Activated B cell treated with CpG ODN at 0.5 μM for 24 hours (primary cell): ENCODE results near the gene TGFBRAP1. TPM values are rescaled to one million over a fixed set of nuclear protein-coding genes. Genes with fewer than 3 reads are reported as not detected.

Source experiments
- ATAC-seq: fragments of 200-7000 bp; cut with Tn5 transposase; one replicate; pipeline ENCODE4 v1.10.0; 2021; ENCODE audit warnings: low read depth, mild to moderate bottlenecking, moderate library complexity
- CTCF ChIA-PET: fragments of 350-600 bp; sonication (Branson Sonifier 250); formaldehyde crosslinking; loops from one replicate; lab custom pipeline; 2021; ENCODE audit warnings: antibody characterized with exemption; lab: Charles Lee
- POLR2A ChIA-PET: fragments of 350-600 bp; sonication (Branson Sonifier 250); formaldehyde crosslinking; loops from one replicate; lab custom pipeline; 2021; ENCODE audit warnings: antibody characterized with exemption; lab: Charles Lee
- DNase-seq: peaks from one replicate; pipeline ENCODE4 v3.0.0; 2022
- H3K27ac Mint-ChIP-seq: one replicate; pipeline ENCODE4 v1.8.0; 2020; ENCODE audit warnings: mixed read lengths
- H3K27me3 Mint-ChIP-seq: one replicate; pipeline ENCODE4 v1.8.0; 2021; ENCODE audit warnings: mixed read lengths
- H3K36me3 Mint-ChIP-seq: one replicate; pipeline ENCODE4 v1.8.0; 2021; ENCODE audit warnings: low read depth, mixed read lengths
- H3K4me1 Mint-ChIP-seq: one replicate; pipeline ENCODE4 v1.8.0; 2021; ENCODE audit warnings: mixed read lengths
- H3K4me3 Mint-ChIP-seq: one replicate; pipeline ENCODE4 v1.8.0; 2020; ENCODE audit warnings: mild to moderate bottlenecking, mixed read lengths
- H3K9me3 Mint-ChIP-seq: one replicate; pipeline ENCODE4 v1.8.0; 2020; ENCODE audit warnings: mixed read lengths
- intact Hi-C: fragments of 100-400 bp; cut with micrococcal nuclease; formaldehyde crosslinking; loops from one replicate; pipeline ENCODE4 v1.15.1; 2024
- total RNA-seq: library from RNA; stranded (reverse); gene quantifications from 2 replicates; pipeline ENCODE4 v1.2.3, GENCODE V29; 2022
- TF ChIP-seq, protein P1 (sequence below): fragments of 200-600 bp; IDR thresholded peaks from one replicate; pipeline ENCODE4 v1.8.0; 2022; ENCODE audit warnings: antibody characterized with exemption, mild to moderate bottlenecking

Gene TGFBRAP1
- total RNA-seq, 1 donor from 2014 or later, result 25.2 TPM

DNA sequence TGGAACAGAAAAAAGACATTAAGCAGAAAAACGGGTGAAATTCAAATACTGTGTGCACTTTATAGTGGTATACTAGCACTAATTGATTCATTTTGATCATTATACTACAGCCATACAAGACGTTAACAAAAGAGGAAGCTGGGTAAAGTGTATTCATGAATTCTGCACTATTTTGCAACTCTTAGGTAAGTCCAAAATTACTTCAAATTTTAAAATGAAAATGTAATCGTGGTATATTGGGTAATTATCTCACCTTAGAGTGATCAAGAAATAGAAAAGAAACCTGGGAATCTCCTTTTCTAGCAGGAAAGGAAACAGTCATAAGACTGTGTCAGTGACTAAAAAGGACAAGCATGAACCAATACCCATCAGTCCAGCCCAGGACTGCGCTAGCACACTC is 5.4 kb downstream of the TGFBRAP1 start:
- Mint-ChIP-seq H3K4me3 (no peak overlapping the region), H3K4me1 (peaks cover 46% of the 10 kb centered on the region), H3K36me3 (peaks cover 8% of the 10 kb centered on the region), H3K27ac (no peak overlapping the region), H3K9me3 (no peaks in the 10 kb centered on the region), H3K27me3 (no peaks in the 10 kb centered on the region)
- no peak for DNase-seq
- intact Hi-C loops, result no loop called here
- POLR2A ChIA-PET, result no interaction called here
- TF ChIP-seq, protein P1, sequence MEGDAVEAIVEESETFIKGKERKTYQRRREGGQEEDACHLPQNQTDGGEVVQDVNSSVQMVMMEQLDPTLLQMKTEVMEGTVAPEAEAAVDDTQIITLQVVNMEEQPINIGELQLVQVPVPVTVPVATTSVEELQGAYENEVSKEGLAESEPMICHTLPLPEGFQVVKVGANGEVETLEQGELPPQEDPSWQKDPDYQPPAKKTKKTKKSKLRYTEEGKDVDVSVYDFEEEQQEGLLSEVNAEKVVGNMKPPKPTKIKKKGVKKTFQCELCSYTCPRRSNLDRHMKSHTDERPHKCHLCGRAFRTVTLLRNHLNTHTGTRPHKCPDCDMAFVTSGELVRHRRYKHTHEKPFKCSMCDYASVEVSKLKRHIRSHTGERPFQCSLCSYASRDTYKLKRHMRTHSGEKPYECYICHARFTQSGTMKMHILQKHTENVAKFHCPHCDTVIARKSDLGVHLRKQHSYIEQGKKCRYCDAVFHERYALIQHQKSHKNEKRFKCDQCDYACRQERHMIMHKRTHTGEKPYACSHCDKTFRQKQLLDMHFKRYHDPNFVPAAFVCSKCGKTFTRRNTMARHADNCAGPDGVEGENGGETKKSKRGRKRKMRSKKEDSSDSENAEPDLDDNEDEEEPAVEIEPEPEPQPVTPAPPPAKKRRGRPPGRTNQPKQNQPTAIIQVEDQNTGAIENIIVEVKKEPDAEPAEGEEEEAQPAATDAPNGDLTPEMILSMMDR, result no peak
- CTCF ChIA-PET, result no interaction called here
- ATAC-seq, result no peak

DNA sequence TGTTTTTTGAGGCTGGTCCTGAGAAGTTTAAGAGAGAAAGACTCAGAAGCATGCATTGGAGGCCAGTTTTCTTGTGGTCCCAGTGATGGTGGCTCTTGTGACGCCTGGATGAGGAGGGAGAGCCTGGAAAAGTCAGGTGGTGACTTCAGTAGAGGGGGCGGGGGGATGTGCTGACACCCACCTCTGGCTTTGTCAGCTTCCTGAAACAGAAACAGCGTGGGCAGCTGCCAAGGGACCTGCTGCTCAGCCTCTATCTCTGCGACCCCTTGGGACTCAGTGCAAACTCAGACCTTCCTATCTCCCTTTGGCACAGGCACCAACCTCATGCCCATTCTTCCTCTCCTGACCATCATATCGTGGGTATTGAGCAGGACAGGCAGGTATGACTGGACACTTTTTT is 6.4 kb downstream of the TGFBRAP1 start:
- ChIA-PET POLR2A (no interaction called here), CTCF (no interaction called here)
- H3K9me3 Mint-ChIP-seq, result no peaks in the 10 kb centered on the region
- DNase-seq (no peak), ATAC-seq (no peak)
- peak overlapping the region; percentile 51 for H3K27ac Mint-ChIP-seq
- no peaks in the 10 kb centered on the region for H3K27me3 Mint-ChIP-seq
- TF ChIP-seq, protein P1, result no peak
- intact Hi-C loops, result no loop called here
- H3K4me1 Mint-ChIP-seq, result peaks cover 40% of the 10 kb centered on the region
- peaks cover 7% of the 10 kb centered on the region for H3K36me3 Mint-ChIP-seq
- H3K4me3 Mint-ChIP-seq, result no peak overlapping the region

DNA sequence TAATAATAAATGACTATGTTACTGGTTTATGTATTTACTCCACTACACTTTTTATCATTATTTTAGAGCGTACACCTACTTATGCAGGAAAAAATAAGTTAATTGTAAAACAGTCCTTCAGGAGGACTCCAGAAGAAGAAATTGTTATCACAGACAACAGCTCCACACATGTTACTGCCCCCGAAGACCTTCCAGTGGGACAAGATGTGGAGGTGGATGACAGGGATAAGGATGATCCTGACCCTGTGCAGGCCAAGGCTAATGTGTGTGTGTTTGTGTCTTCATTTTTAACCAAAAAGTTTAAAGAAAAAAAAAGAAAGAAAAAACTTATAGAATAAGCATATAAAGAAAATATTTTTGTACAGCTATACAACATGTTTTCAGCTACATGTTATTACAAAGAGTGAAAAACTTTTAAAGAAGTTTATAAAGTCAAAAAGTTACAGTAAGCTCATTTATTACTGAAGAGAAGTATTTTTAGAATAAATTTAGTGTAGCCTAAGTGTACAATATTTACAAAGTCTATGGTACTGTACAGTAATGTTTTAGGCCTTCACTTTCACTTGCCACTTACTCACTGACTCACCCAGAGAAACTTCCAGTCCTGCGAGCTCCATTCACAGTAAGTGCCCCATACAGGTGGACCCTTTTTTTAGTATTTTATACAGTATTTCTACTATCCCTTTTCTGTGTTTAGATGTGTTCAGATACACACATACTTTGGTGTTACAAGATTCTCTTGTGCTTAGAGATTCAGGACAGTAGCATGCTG is 7.5 kb downstream of the TGFBRAP1 start:
- peaks cover 34% of the 10 kb centered on the region for H3K4me1 Mint-ChIP-seq
- H3K27ac Mint-ChIP-seq, result no peak overlapping the region
- peaks cover 7% of the 10 kb centered on the region for H3K36me3 Mint-ChIP-seq
- no peak overlapping the region for H3K4me3 Mint-ChIP-seq
- DNase-seq (no peak), ATAC-seq (no peak)
- no peaks in the 10 kb centered on the region for H3K27me3 Mint-ChIP-seq
- intact Hi-C loops, result no loop called here
- ChIA-PET CTCF (no interaction called here), POLR2A (no interaction called here)
- TF ChIP-seq, protein P1, result no peak
- no peaks in the 10 kb centered on the region for H3K9me3 Mint-ChIP-seq

DNA sequence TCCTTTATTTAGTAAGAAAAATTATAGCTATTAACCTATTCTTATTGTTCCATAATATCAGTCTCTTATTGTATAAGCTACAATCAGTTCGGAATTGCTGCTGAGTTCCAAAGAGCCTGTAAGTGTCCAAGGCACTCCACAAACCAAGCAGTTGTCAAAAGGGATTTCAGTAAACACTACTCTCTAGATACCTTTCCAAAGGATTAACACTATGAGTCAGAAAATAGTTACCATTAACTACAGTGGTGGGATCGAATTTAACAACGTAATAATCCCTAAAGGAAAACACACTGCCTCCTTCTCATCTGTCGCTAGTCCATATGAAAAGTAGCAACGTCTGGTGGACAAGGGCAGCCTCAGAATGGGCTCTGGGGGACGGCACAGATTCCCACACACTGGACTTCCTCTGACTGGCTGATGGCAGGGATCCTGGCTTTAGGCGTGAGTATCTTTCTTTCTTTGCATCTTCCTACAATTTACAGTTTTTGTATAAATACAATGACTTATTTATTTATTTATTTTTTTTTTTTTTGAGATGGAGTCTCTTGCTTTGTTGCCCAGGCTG is 8.8 kb downstream of the TGFBRAP1 start:
- Mint-ChIP-seq H3K4me3 (no peak overlapping the region), H3K36me3 (peaks cover 4% of the 10 kb centered on the region), H3K4me1 (peaks cover 33% of the 10 kb centered on the region), H3K27me3 (no peaks in the 10 kb centered on the region), H3K9me3 (no peaks in the 10 kb centered on the region), H3K27ac (no peak overlapping the region)
- TF ChIP-seq, protein P1, result no peak
- intact Hi-C loops, result no loop called here
- no peak for DNase-seq
- ATAC-seq, result no peak
- POLR2A ChIA-PET, result no interaction called here
- CTCF ChIA-PET, result interaction anchor here (1.1 kb wide), 1 partner anchor 9 kb away, joined by 3 read pairs; no protein-coding TSS in a partner anchor

DNA sequence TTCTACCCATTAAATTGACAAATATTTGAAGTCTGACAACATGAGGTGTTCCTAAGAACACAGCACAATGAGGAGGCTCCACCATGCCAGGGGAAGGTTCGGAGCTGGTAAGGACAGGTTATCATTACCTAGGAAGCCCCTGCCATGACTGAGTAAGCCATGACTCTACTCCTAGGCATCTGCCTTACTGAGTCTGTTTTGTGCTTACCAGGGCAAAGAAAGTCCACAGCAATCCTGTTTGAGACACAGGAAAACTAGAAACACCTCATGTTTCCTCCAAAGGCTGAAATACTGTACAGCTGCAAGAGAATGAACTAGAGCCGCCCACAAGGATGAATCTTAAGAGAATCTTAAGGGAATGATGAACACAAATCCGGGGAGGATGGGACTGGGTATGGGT is 11.6 kb downstream of the TGFBRAP1 start:
- DNase-seq (no peak), ATAC-seq (no peak)
- Mint-ChIP-seq H3K4me3 (no peak overlapping the region), H3K27ac (no peak overlapping the region), H3K9me3 (no peaks in the 10 kb centered on the region), H3K4me1 (peaks cover 31% of the 10 kb centered on the region), H3K27me3 (no peaks in the 10 kb centered on the region), H3K36me3 (no peaks in the 10 kb centered on the region)
- intact Hi-C loops, result no loop called here
- TF ChIP-seq, protein P1, result no peak
- ChIA-PET CTCF (interaction anchor here (0.6 kb wide), 1 partner anchor 16 kb away, joined by 3 read pairs; no protein-coding TSS in a partner anchor), POLR2A (interaction anchor here (1.8 kb wide), 1 partner anchor 11 kb away, joined by 4 read pairs; no protein-coding TSS in a partner anchor)
